Limb (tissue), 2 donors: ENCODE measurements around the gene TIE1.

ENCODE experiments used
- DNase-seq, 2 donors: peaks; one replicate each; pipeline ENCODE4 v3.0.0-alpha.2; 2016; ENCODE audit errors: extremely low spot score in 2 of 2

The TIE1 gene

GRCh38 chr1:43293176-43293575 lies 7.6 kb upstream of the TIE1 start:
- no peak for DNase-seq

DNA sequence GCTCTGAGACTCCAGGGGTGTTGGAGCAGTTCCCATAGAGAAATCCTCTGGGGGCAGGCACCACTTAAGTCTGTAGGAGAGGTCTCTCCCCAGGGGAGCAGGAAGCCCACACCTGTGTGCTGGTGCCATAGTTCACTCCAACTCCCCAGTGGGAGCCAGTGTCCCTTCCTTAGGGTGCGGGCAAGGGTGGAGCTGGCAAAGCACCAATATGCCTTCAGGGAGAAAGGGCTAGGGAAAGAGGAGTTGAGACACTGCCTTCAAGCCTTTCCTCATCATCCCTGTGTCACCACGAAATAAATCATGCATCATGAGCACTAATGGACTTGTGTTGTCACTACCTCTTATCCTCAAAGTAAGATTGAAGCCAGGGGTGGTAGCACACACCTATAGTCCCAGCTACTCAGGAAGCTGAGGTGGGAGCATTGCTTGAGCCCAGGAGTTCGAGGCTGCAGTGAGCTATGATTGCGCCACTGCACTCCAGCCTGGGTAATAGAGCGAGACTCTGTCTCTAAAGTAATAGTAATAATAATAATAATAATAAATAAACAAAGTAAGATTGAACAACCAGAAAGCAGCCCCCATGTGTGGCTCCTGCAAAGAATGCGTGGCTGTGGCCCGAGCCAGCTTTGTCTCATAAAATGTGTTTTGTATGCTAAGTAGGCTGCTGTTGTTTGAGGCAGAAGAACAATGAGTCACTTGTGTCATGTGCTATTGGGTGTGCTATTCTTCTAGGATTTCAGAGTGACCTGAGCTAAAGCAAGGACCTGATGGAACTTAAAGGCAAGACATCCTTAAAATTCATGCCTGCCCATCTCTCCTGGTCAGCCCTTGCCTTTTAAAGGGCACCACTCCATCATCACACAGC lies 6.7 kb upstream of the TIE1 start:
- no peak for DNase-seq

DNA sequence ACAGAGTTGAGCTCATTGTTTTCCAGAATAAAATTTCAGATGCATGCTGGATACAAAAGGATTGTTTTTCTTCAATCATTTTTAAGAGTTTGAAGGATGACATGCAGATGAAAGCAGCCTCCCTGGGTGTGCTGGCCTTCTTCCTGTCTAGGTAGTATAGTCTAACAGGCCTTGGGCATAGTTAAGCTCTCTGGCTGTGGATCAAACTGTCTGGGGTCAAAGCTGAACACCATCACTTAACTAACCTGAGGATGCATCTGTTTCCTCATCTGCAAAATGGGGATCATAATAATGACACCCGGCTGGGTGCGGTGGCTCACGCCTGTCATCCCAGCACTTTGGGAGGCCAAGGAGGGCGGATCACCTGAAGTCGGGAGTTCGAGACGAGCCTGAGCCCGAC lies 6.0 kb upstream of the TIE1 start:
- no peak for DNase-seq

DNA sequence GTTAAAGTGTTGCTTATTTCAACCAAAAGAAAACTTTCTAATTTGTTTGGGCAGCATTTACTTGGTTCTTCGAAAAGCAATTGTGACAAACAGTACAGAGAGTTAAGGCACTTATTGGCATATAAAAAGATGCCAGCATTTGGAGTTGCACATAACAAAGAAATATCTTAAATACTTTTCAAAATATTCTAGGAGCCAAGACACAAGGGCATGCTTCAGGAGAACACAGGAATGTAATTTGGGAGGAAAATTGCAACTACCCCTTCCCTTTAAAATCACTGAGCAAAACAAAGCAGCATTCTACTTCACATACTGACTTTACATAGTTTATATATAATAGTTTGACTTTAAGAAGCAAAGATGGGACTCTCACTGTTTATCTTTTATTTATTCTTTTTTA lies 4.6 kb upstream of the TIE1 start:
- DNase-seq: no peak

DNA sequence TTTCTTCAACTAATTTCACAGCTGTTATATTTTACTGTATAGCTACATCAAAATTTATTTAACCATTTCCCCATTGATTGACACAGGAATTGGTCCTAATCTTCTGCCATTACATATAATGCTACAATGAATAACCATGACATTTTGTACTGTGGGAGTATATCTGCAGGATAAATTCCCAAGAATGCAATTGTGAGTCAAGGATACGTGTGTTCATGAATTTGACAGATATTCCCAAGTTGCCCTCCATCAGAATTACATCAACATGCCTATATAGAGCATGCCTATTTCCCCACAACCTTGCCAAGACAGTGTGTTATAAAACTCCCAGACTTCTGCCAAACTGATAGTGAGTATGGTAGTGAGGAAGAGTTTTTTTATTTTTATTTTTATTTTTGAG lies 2.7 kb upstream of the TIE1 start:
- DNase-seq: no peak

GRCh38 chr1:43299101-43299500 lies 1.7 kb upstream of the TIE1 start:
- no peak for DNase-seq

- no peak for DNase-seq
Measured at GRCh38 chr1:43302201-43302600, 1.4 kb downstream of the TIE1 start.

DNA sequence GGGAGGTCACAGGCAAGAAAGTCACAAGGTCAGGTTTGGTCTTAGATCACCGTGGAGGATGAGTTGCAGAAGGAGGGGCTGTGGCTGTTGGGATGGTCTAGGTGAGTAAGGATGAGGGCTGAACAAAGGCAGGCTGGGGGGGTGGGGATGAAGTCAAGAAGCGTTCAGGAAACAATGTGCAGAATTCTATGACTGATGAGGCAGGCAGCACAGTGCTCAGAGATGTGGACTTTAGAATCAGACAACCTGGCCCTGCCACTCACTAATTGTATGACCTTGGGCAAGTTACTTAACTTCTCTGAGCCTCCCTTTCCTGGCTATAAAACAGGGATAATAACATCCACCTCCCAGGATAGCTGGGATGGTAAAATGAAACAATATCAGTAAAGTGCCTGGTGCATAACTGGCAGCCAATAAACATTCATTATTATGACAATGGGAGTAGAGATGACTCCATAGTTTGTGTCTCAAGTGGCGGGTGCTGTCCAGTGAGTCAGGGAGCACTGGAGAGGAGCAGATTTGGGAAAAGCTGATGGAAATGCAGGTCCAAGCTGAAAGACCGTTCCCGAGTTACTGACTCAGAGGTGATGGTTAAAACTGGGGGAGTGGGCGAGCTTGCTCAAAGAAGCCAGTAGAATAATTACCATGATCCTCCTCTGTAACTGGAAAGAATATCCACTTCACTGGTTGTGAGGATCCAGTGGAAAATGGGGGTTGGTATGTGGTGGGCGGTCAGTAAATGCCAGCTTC lies 2.1 kb downstream of the TIE1 start:
- DNase-seq: no peak

GRCh38 chr1:43303471-43304313 lies 2.9 kb downstream of the TIE1 start:
- no peak for DNase-seq

DNA sequence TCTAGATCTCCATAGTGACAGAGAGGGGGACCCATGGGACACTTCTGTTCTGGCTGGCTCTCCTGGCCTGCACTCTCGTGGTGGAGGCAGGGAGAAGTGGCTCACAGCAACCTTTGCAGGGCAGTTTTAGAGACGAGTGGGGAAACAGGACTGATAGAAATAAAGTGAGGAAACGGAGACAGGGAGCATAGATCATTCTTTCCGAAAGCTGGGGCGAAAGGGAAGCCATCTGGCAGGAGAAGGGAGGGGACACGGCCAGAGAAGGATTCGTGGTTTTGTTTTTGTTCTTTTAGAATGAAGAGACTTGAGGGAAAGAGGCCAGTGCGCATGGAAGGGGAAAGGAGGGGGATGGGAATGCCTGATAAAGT lies 3.5 kb downstream of the TIE1 start:
- DNase-seq: no peak

- no peak for DNase-seq
Measured at GRCh38 chr1:43304771-43305300, 4.1 kb downstream of the TIE1 start.

- no peak for DNase-seq
Measured at GRCh38 chr1:43305461-43305860, 4.7 kb downstream of the TIE1 start.

DNA sequence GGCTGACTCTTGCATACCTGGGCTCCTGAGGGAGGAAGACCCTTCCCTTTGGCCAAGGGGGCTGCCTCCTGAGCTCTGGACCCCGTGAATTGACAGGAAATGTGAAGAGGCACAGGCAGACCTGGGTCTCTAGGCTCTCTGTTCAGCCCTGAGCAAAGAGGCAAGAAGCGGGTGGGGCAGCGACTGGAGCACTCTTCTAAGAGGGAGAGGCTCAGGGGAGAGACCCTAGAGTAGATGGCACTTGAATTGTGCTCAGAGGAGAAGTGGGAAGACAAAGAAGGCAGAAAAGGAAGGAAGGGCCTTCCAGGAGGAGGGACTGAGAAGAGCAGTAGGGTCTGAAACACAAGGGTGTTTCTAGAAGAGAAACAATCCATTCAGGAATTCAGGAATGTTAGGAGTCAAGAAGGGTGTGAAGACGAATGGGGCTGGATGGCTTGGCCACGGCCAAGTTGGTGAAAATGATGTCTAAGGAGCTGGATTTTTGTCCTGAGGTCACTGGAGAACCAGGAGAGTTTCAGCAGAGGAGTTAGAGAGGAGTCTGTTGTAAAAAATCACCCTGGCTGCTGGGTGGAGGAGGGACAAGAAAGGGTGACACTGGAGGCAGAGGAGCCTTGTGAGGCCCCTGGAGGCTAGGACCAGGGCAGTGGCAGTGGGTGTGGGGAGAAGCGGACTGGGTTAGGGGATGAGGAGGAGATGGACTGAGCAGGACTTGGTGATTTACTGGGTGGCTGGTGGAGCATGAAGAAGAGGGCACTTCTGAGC lies 5.3 kb downstream of the TIE1 start:
- no peak for DNase-seq

DNA sequence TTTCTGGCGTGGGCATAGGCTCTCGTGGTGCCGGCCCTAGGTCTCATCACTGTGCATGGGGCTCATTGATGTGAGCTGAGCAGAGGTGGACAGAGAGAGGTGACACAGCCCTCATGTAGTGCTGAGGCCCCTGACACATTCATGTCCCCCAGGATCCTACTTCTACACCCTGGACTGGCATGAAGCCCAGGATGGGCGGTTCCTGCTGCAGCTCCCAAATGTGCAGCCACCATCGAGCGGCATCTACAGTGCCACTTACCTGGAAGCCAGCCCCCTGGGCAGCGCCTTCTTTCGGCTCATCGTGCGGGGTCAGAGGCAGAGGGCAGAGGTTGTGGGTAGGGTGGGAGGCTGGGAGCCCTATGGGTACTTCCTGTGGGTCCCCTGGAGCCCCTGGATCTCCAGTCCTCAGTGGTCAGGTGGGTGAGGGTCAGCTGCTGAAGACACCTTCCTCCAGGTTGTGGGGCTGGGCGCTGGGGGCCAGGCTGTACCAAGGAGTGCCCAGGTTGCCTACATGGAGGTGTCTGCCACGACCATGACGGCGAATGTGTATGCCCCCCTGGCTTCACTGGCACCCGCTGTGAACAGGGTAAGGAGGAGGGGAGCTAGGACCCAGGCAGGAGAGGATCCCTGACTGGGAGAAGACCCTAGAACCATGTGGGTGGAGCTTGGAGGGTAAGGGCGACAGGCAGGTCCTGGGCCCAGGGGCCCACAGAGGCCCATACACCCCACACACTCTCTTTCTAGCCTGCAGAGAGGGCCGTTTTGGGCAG lies 6.1 kb downstream of the TIE1 start:
- no peak for DNase-seq

DNA sequence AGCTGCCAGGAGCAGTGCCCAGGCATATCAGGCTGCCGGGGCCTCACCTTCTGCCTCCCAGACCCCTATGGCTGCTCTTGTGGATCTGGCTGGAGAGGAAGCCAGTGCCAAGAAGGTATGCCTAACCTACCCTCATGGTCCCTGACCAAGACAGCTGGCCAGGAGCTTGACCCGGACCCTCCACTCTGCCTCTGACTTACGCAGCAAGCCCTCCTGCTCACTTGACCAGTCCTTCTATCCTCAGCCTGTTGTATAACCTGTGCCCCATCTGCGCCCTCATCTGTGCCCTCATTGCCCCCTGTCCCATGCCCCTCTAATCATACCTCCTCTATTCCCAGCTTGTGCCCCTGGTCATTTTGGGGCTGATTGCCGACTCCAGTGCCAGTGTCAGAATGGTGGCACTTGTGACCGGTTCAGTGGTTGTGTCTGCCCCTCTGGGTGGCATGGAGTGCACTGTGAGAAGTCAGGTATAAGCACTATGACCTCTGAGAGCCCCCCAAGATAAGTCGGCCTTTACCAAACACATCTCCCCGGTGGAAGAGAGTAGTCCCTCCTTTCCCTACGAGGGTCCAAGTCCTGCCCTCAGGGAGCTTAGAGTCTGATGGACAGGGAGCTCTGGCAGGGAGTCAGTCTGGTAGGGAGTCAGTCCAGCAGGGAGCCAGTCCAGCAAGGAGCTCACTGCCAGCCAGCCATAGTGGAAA lies 6.8 kb downstream of the TIE1 start:
- DNase-seq: no peak

GRCh38 chr1:43308635-43309404 lies 8.0 kb downstream of the TIE1 start:
- DNase-seq: no peak

DNA sequence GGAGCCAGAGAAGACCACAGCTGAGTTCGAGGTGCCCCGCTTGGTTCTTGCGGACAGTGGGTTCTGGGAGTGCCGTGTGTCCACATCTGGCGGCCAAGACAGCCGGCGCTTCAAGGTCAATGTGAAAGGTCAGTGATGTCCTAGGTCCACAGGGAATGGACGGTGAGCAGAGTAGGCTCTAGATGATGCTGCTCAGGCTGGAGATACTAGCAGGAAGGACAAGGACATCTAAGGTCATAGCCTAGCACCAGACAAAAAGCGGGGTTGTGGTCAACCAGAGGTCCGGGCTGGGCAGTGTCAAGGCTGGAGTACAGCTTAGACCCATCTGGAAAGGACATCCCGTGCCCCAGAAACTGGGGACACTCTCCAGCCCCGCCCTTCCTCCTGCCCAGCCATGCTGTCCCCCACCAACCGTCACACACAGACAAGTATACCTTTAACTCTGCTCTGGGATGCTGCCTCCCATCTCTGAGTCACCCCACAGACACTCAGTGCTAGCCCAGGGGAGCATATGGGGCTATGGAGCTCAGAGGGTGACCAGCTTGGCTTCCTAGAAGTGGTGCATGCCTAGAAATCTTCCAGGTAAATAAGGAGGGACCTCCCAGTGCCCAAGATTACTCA lies 8.7 kb downstream of the TIE1 start:
- DNase-seq: no peak

DNA sequence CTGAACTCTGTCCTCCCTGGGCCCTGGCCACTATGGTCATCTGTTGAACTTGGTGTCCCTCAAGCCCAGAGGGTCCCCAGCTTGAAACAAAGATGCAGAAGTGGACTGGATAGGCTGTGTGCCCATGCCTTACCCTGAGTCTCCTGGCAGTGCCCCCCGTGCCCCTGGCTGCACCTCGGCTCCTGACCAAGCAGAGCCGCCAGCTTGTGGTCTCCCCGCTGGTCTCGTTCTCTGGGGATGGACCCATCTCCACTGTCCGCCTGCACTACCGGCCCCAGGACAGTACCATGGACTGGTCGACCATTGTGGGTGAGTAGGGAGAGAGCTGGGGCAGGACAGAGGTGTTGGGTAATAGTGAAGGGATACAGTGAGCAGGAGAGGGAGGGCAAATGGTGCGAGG lies 10.7 kb downstream of the TIE1 start:
- DNase-seq: no peak
